ENCODE data around the gene TMEM203. TPM values are rescaled to one million over a fixed set of nuclear protein-coding genes. Genes with fewer than 3 reads are reported as not detected.

TMEM203 gene
- total RNA-seq, 1 experiment from 2014 or later: 50.6 TPM

- TF ChIP-seq PREB (CRISPR knock-in tag; IDR thresholded peaks at IDR 0.05; ENCODE audit: borderline replicate concordance) (0 out of 2 replicates have a peak, but pooled peaks have one; percentile 27), ZNF263 (CRISPR knock-in tag; IDR thresholded peaks at IDR 0.05; ENCODE audit: low read depth) (0 out of 2 replicates have a peak, but pooled peaks have one; percentile 59), KAT7 (CRISPR knock-in tag; IDR thresholded peaks at IDR 0.05; ENCODE audit: borderline replicate concordance) (peak; percentile 94; the same call in 1 of the 2 replicates), E2F5 (CRISPR knock-in tag; IDR thresholded peaks at IDR 0.05) (peak; percentile 87; the same call in 1 of the 2 replicates), ATF2 (CRISPR knock-in tag; IDR thresholded peaks at IDR 0.05; ENCODE audit: borderline replicate concordance, low read depth) (no peak), GABPB1 (CRISPR knock-in tag; IDR thresholded peaks at IDR 0.05) (peak; percentile 37; the same call in 1 of the 2 replicates), ZNF416 (CRISPR knock-in tag; IDR thresholded peaks at IDR 0.05) (no peak), MYBL2 (CRISPR knock-in tag; IDR thresholded peaks at IDR 0.05) (peak; percentile 86; the same call in 1 of the 2 replicates), ARID4B (CRISPR knock-in tag; IDR thresholded peaks at IDR 0.05; ENCODE audit: borderline replicate concordance) (peak; percentile 85; the same call in 1 of the 2 replicates), ZNF532 (CRISPR knock-in tag; IDR thresholded peaks at IDR 0.05; ENCODE audit: borderline replicate concordance) (no peak), JAZF1 (CRISPR knock-in tag; IDR thresholded peaks at IDR 0.05) (no peak), ELF4 (CRISPR knock-in tag; IDR thresholded peaks at IDR 0.05; ENCODE audit: low read depth) (no peak), AFF4 (CRISPR knock-in tag; IDR thresholded peaks at IDR 0.05; ENCODE audit: borderline replicate concordance) (no peak), ZNF219 (CRISPR knock-in tag; IDR thresholded peaks at IDR 0.05; ENCODE audit: borderline replicate concordance) (no peak), RORB (CRISPR knock-in tag; IDR thresholded peaks at IDR 0.05) (no peak), E2F4 (CRISPR knock-in tag; IDR thresholded peaks at IDR 0.05; ENCODE audit: borderline replicate concordance, low read depth) (no peak), ETV6 (CRISPR knock-in tag; IDR thresholded peaks at IDR 0.05) (peak; percentile 96), NR1H2 (CRISPR knock-in tag; IDR thresholded peaks at IDR 0.05) (no peak), PRRX2 (CRISPR knock-in tag; IDR thresholded peaks at IDR 0.05) (no peak), EMX1 (CRISPR knock-in tag; IDR thresholded peaks at IDR 0.05) (no peak)
Measured at GRCh38 chr9:137188490-137189296, 16.8 kb downstream of the TMEM203 start, which contains the start of the genes ANAPC2 and SSNA1 (continued).

Data from WTC11 (cell line).